Measurements from ENCODE around the gene CCNY.

CCNY gene

GRCh38 chr10:35456784-35457183, 120.5 kb downstream of the CCNY start:
- no peak overlapping the region for H3K9ac ChIP-seq (ENCODE audit: insufficient read length)
- H3K9me3 ChIP-seq (ENCODE audit: low read depth, low read length): no peaks in the 10 kb centered on the region
- no peak overlapping the region for H3K4me3 ChIP-seq
- TF ChIP-seq POLR2AphosphoS5 (IDR thresholded peaks at IDR 0.05; ENCODE audit: borderline replicate concordance, low read depth, low read length): no peak
- TF ChIP-seq FOXP2 (optimal IDR thresholded peaks at IDR 0.05; ENCODE audit: control extremely low read depth, extremely low read length, insufficient read depth): no peak
- no peak for TF ChIP-seq EZH2 (IDR thresholded peaks at IDR 0.05)
- H3K36me3 ChIP-seq (ENCODE audit: insufficient read depth, low read length): no peaks in the 10 kb centered on the region
- no peak for DNase-seq (ENCODE audit: low read depth, low spot score)
- no peak overlapping the region for H3K27ac ChIP-seq

GRCh38 chr10:35458500-35459448, 122.5 kb downstream of the CCNY start:
- no peak for TF ChIP-seq FOXP2 (optimal IDR thresholded peaks at IDR 0.05; ENCODE audit: control extremely low read depth, extremely low read length, insufficient read depth)
- no peak for TF ChIP-seq EZH2 (IDR thresholded peaks at IDR 0.05)
- no peak for TF ChIP-seq POLR2AphosphoS5 (IDR thresholded peaks at IDR 0.05; ENCODE audit: borderline replicate concordance, low read depth, low read length)
- no peak for DNase-seq (ENCODE audit: low read depth, low spot score)
- Histone ChIP-seq H3K27ac (no peak overlapping the region), H3K4me3 (no peak overlapping the region), H3K36me3 (ENCODE audit: insufficient read depth, low read length) (no peaks in the 10 kb centered on the region), H3K9me3 (ENCODE audit: low read depth, low read length) (no peaks in the 10 kb centered on the region), H3K9ac (ENCODE audit: insufficient read length) (no peak overlapping the region)

GRCh38 chr10:35459449-35459847, 123.1 kb downstream of the CCNY start:
- H3K27ac ChIP-seq: no peak overlapping the region
- no peaks in the 10 kb centered on the region for H3K9me3 ChIP-seq (ENCODE audit: low read depth, low read length)
- no peaks in the 10 kb centered on the region for H3K36me3 ChIP-seq (ENCODE audit: insufficient read depth, low read length)
- DNase-seq (ENCODE audit: low read depth, low spot score): no peak
- no peak overlapping the region for H3K4me3 ChIP-seq
- TF ChIP-seq EZH2 (IDR thresholded peaks at IDR 0.05): no peak
- TF ChIP-seq FOXP2 (optimal IDR thresholded peaks at IDR 0.05; ENCODE audit: control extremely low read depth, extremely low read length, insufficient read depth): no peak
- no peak for TF ChIP-seq POLR2AphosphoS5 (IDR thresholded peaks at IDR 0.05; ENCODE audit: borderline replicate concordance, low read depth, low read length)
- no peak overlapping the region for H3K9ac ChIP-seq (ENCODE audit: insufficient read length)

GRCh38 chr10:35460852-35461460, 124.6 kb downstream of the CCNY start:
- no peak overlapping the region for H3K27ac ChIP-seq
- TF ChIP-seq FOXP2 (optimal IDR thresholded peaks at IDR 0.05; ENCODE audit: control extremely low read depth, extremely low read length, insufficient read depth): no peak
- no peak for TF ChIP-seq POLR2AphosphoS5 (IDR thresholded peaks at IDR 0.05; ENCODE audit: borderline replicate concordance, low read depth, low read length)
- no peak for TF ChIP-seq EZH2 (IDR thresholded peaks at IDR 0.05)
- H3K4me3 ChIP-seq: no peak overlapping the region
- no peak for DNase-seq (ENCODE audit: low read depth, low spot score)
- H3K36me3 ChIP-seq (ENCODE audit: insufficient read depth, low read length): no peaks in the 10 kb centered on the region
- H3K9me3 ChIP-seq (ENCODE audit: low read depth, low read length): no peaks in the 10 kb centered on the region
- no peak overlapping the region for H3K9ac ChIP-seq (ENCODE audit: insufficient read length)

- no peak overlapping the region for H3K4me3 ChIP-seq
- H3K9ac ChIP-seq (ENCODE audit: insufficient read length): no peak overlapping the region
- TF ChIP-seq EZH2 (IDR thresholded peaks at IDR 0.05): no peak
- TF ChIP-seq POLR2AphosphoS5 (IDR thresholded peaks at IDR 0.05; ENCODE audit: borderline replicate concordance, low read depth, low read length): no peak
- no peak for TF ChIP-seq FOXP2 (optimal IDR thresholded peaks at IDR 0.05; ENCODE audit: control extremely low read depth, extremely low read length, insufficient read depth)
- H3K9me3 ChIP-seq (ENCODE audit: low read depth, low read length): no peaks in the 10 kb centered on the region
- no peak for DNase-seq (ENCODE audit: low read depth, low spot score)
- no peak overlapping the region for H3K27ac ChIP-seq
- no peaks in the 10 kb centered on the region for H3K36me3 ChIP-seq (ENCODE audit: insufficient read depth, low read length)
These were observed 126.2 kb downstream of the CCNY start for GRCh38 chr10:35462491-35462934.

GRCh38 chr10:35463105-35463867, 127.0 kb downstream of the CCNY start:
- H3K9me3 ChIP-seq (ENCODE audit: low read depth, low read length): no peaks in the 10 kb centered on the region
- no peak for TF ChIP-seq EZH2 (IDR thresholded peaks at IDR 0.05)
- no peak overlapping the region for H3K27ac ChIP-seq
- no peak for DNase-seq (ENCODE audit: low read depth, low spot score)
- no peaks in the 10 kb centered on the region for H3K36me3 ChIP-seq (ENCODE audit: insufficient read depth, low read length)
- H3K4me3 ChIP-seq: no peak overlapping the region
- H3K9ac ChIP-seq (ENCODE audit: insufficient read length): no peak overlapping the region

- H3K27ac ChIP-seq: no peak overlapping the region
- no peaks in the 10 kb centered on the region for H3K36me3 ChIP-seq (ENCODE audit: insufficient read depth, low read length)
- H3K4me3 ChIP-seq: no peak overlapping the region
- no peak for TF ChIP-seq EZH2 (IDR thresholded peaks at IDR 0.05)
- no peak for TF ChIP-seq POLR2AphosphoS5 (IDR thresholded peaks at IDR 0.05; ENCODE audit: borderline replicate concordance, low read depth, low read length)
- no peak for TF ChIP-seq FOXP2 (optimal IDR thresholded peaks at IDR 0.05; ENCODE audit: control extremely low read depth, extremely low read length, insufficient read depth)
- no peaks in the 10 kb centered on the region for H3K9me3 ChIP-seq (ENCODE audit: low read depth, low read length)
- no peak for DNase-seq (ENCODE audit: low read depth, low spot score)
- H3K9ac ChIP-seq (ENCODE audit: insufficient read length): no peak overlapping the region
These were observed 127.6 kb downstream of the CCNY start for GRCh38 chr10:35463878-35464277.

GRCh38 chr10:35464825-35465456, 128.6 kb downstream of the CCNY start:
- no peak for TF ChIP-seq POLR2AphosphoS5 (IDR thresholded peaks at IDR 0.05; ENCODE audit: borderline replicate concordance, low read depth, low read length)
- TF ChIP-seq FOXP2 (optimal IDR thresholded peaks at IDR 0.05; ENCODE audit: control extremely low read depth, extremely low read length, insufficient read depth): no peak
- no peak for TF ChIP-seq EZH2 (IDR thresholded peaks at IDR 0.05)
- no peak overlapping the region for H3K4me3 ChIP-seq
- H3K27ac ChIP-seq: no peak overlapping the region
- no peak overlapping the region for H3K9ac ChIP-seq (ENCODE audit: insufficient read length)
- no peaks in the 10 kb centered on the region for H3K9me3 ChIP-seq (ENCODE audit: low read depth, low read length)
- DNase-seq (ENCODE audit: low read depth, low spot score): no peak
- no peaks in the 10 kb centered on the region for H3K36me3 ChIP-seq (ENCODE audit: insufficient read depth, low read length)
